ENCODE measurements around the gene UNC119B.

GRCh38 chr12:120668868-120669840, 41.1 kb upstream of the UNC119B start:
- TF ChIP-seq CTCF (IDR thresholded peaks at IDR 0.05 in 4 of 5, conservative IDR thresholded peaks at IDR 0.05 in 1 of 5) (no peak), POLR2A (IDR thresholded peaks at IDR 0.05) (no peak)
